Gastroesophageal sphincter (tissue), 4 donors: Measurements from ENCODE around the gene KPNB1. TPM values are rescaled to one million over a fixed set of nuclear protein-coding genes. Genes with fewer than 3 reads are reported as not detected.

Experiments used
- ATAC-seq: fragments of 150-250 bp; one replicate; pipeline ENCODE4 v1.9.1; 2016; ENCODE audit warnings: mild to moderate bottlenecking, moderate library complexity
- H3K27ac ChIP-seq, 4 donors: fragments of 200-600 bp; sonication (generic) in 3 of 4; 1 replicate in 3 of 4; 2 replicates in 1 of 4; pipeline ENCODE4 v1.5.1; 2016 to 2019
- H3K27me3 ChIP-seq: fragments of 200-600 bp; sonication (generic); one replicate; pipeline ENCODE4 v1.5.1; 2019
- H3K36me3 ChIP-seq, 2 donors: fragments of 200-600 bp; sonication (generic); one replicate each; pipeline ENCODE4 v1.5.1; 2019; ENCODE audit warnings: control low read depth in 1 of 2
- H3K4me1 ChIP-seq, 3 donors: fragments of 200-600 bp; sonication (generic); 1 replicate in 2 of 3; 2 replicates in 1 of 3; pipeline ENCODE4 v1.5.1; 2016 to 2019; ENCODE audit warnings: control low read depth in 2 of 3
- H3K4me3 ChIP-seq, 2 donors: fragments of 200-600 bp; sonication (generic); one replicate each; pipeline ENCODE4 v1.5.1; 2019; ENCODE audit warnings: mild to moderate bottlenecking in 1 of 2, moderate library complexity in 1 of 2
- H3K9me3 ChIP-seq, 3 donors: fragments of 200-600 bp; sonication (generic); one replicate each; pipeline ENCODE4 v1.5.1; 2017 to 2019; ENCODE audit warnings: control low read depth in 2 of 3
- CTCF ChIP-seq, 4 experiments: fragments of 200-600 bp in 2 of 4; fragments of 450-650 bp in 2 of 4; sonication (generic) in 1 of 4; IDR thresholded peaks; one replicate each; pipeline ENCODE4 v1.5.1; 2017 to 2019; ENCODE audit warnings: antibody characterized with exemption in 4 of 4, mild to moderate bottlenecking in 2 of 4, moderate library complexity in 2 of 4
- EP300 ChIP-seq: sonication (generic); formaldehyde crosslinking; IDR thresholded peaks from one replicate; pipeline ENCODE4 v1.6.1; 2017; ENCODE audit warnings: antibody characterized with exemption, mild to moderate bottlenecking
- POLR2A ChIP-seq, 2 donors: fragments of 450-650 bp; IDR thresholded peaks; one replicate each; pipeline ENCODE4 v1.6.1; 2017; ENCODE audit warnings: antibody characterized with exemption in 2 of 2, mild to moderate bottlenecking in 2 of 2, moderate library complexity in 1 of 2
- POLR2AphosphoS5 ChIP-seq: sonication (generic); formaldehyde crosslinking; IDR thresholded peaks from one replicate; pipeline ENCODE4 v1.6.1; 2017; ENCODE audit warnings: antibody characterized with exemption
- WGBS, 2 donors: methylation state at CpG; one replicate each; pipeline ENCODE4 v1.1.5; 2018; ENCODE audit warnings: low coverage in 1 of 2; 5-methylcytosine and 5-hydroxymethylcytosine counted together
- total RNA-seq, 4 donors: library from RNA; depleted of rRNA; stranded (reverse); fragments of >200 nt; gene quantifications; one replicate each; pipeline ENCODE4 v1.1.0, GENCODE V29; 2016

KPNB1 gene
- total RNA-seq, 4 donors from 2014 or later: 192 to 215 (median 211) TPM

- Histone ChIP-seq H3K27ac (no peak overlapping the region), H3K36me3 (peaks cover 0 to 43% of the 10 kb centered on the region in 2 donors), H3K9me3 (no peaks in the 10 kb centered on the region), H3K4me3 (no peak overlapping the region), H3K4me1 (peaks cover 0 to 67% (median 9%) of the 10 kb centered on the region in 3 donors), H3K27me3 (no peaks in the 10 kb centered on the region)
- WGBS, 2 donors: 71 to 83% methylated on average over 5 of the region's 6 CpGs
- no peak for ATAC-seq
- TF ChIP-seq POLR2AphosphoS5 (no peak), CTCF (IDR thresholded peaks at IDR 0.05) (no peak), EP300 (no peak), POLR2A (IDR thresholded peaks at IDR 0.05) (no peak)
These were observed 55.0 kb downstream of the KPNB1 start for GRCh38 chr17:47704736-47705135.

GRCh38 chr17:47705536-47706530 is 56.1 kb downstream of the KPNB1 start:
- Histone ChIP-seq H3K36me3 (peaks cover 0 to 44% of the 10 kb centered on the region in 2 donors), H3K27me3 (no peaks in the 10 kb centered on the region), H3K4me3 (no peak overlapping the region), H3K27ac (peak overlapping the region in 3 of 4 donors; percentile 48 to 79 (median 59)), H3K9me3 (no peaks in the 10 kb centered on the region), H3K4me1 (peaks cover 0 to 68% (median 9%) of the 10 kb centered on the region in 3 donors)
- TF ChIP-seq CTCF (IDR thresholded peaks at IDR 0.05) (no peak), POLR2AphosphoS5 (no peak), POLR2A (IDR thresholded peaks at IDR 0.05) (no peak), EP300 (no peak)
- ATAC-seq: no peak
- 50 to 60% methylated on average over 1 to 5 of the region's 12 CpGs for WGBS, 2 donors

- Histone ChIP-seq H3K36me3 (peaks cover 0 to 43% of the 10 kb centered on the region in 2 donors), H3K4me1 (peaks cover 0 to 61% (median 9%) of the 10 kb centered on the region in 3 donors), H3K27me3 (no peaks in the 10 kb centered on the region), H3K9me3 (no peaks in the 10 kb centered on the region), H3K4me3 (no peak overlapping the region), H3K27ac (peak overlapping the region in 3 of 4 donors; percentile 59 to 79 (median 73))
- TF ChIP-seq CTCF (IDR thresholded peaks at IDR 0.05): no peak
- TF ChIP-seq EP300: no peak
- TF ChIP-seq POLR2AphosphoS5: no peak
- no peak for TF ChIP-seq POLR2A (IDR thresholded peaks at IDR 0.05)
- WGBS, 2 donors: 59 to 75% methylated on average over 2 of the region's 4 CpGs
- ATAC-seq: no peak
These were observed 57.5 kb downstream of the KPNB1 start for GRCh38 chr17:47707056-47707804.

- Histone ChIP-seq H3K27me3 (peaks cover under 1% of the 10 kb centered on the region), H3K36me3 (peaks cover 0 to 43% of the 10 kb centered on the region in 2 donors), H3K4me3 (peak overlapping the region in 1 of 2 donors; percentile 56), H3K4me1 (peaks cover 0 to 55% (median 9%) of the 10 kb centered on the region in 3 donors), H3K27ac (peak overlapping the region in 3 of 4 donors; percentile 73 to 79 (median 77)), H3K9me3 (no peaks in the 10 kb centered on the region)
- TF ChIP-seq CTCF (IDR thresholded peaks at IDR 0.05) (no peak), POLR2AphosphoS5 (no peak), POLR2A (IDR thresholded peaks at IDR 0.05) (no peak), EP300 (no peak)
- ATAC-seq: no peak
- WGBS, 2 donors: 62 to 83% methylated on average over 1 to 2 of the region's 3 CpGs
These were observed 58.2 kb downstream of the KPNB1 start for GRCh38 chr17:47707884-47708283.
